ENCODE data around the gene C3orf49.

DNA sequence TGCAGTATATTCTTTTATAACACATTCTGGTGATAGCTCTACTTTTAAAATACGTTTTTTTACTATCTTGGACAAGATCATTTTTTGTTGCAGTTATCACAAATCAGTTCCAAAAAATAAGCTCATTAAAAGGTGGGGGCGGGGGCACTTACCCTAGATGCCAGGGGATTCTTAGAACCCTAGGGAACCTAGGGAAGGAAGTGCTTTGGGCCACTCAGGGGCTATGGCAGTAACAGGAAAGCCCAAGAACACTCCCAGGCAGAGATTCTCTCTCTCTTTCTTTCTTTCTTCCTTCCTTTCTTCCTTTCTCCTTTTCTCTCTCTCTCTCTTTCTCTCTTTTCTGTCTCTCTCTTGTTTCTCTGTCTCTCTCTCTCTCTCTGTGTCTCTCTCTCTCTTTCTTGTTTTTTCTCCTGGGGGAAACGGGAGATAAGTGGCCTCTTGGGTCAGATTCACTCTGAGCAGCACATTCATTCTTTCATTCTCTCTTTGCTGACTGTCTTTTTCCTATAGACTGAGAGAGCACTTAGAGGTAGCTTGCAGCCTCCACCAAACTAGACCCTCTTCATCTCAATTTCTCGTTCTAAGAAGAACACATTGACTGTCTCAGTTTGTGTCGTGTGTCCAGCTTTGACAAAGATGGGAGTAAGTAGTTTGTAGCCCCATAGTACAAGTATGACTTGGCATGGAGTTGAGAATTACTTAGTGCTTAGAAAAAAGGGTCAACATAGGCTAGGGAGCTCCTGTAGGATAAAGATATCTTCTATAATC, 76.5 kb downstream of the C3orf49 start:
- TF ChIP-seq, protein P1, sequence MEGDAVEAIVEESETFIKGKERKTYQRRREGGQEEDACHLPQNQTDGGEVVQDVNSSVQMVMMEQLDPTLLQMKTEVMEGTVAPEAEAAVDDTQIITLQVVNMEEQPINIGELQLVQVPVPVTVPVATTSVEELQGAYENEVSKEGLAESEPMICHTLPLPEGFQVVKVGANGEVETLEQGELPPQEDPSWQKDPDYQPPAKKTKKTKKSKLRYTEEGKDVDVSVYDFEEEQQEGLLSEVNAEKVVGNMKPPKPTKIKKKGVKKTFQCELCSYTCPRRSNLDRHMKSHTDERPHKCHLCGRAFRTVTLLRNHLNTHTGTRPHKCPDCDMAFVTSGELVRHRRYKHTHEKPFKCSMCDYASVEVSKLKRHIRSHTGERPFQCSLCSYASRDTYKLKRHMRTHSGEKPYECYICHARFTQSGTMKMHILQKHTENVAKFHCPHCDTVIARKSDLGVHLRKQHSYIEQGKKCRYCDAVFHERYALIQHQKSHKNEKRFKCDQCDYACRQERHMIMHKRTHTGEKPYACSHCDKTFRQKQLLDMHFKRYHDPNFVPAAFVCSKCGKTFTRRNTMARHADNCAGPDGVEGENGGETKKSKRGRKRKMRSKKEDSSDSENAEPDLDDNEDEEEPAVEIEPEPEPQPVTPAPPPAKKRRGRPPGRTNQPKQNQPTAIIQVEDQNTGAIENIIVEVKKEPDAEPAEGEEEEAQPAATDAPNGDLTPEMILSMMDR (IDR thresholded peaks at IDR 0.05), result no peak
- no peak for TF ChIP-seq POLR2A (IDR thresholded peaks at IDR 0.05)
- no peak for TF ChIP-seq EP300 (IDR thresholded peaks at IDR 0.05; ENCODE audit: low read depth)

Measured in transverse colon (tissue), 3 donors.